HG03196 (cell line): ENCODE measurements around the gene MRPL12.

ENCODE experiments used
- ATAC-seq: cut with Tn5 transposase; IDR thresholded peaks from one replicate; pipeline ENCODE4 v1.9.1; 2021; ENCODE audit not compliant: unreplicated experiment

The MRPL12 gene

GRCh38 chr17:81700353-81701287 lies 2.5 kb upstream of the MRPL12 start:
- no peak for ATAC-seq

GRCh38 chr17:81701288-81702071 lies 1.7 kb upstream of the MRPL12 start:
- ATAC-seq: no peak

- ATAC-seq: peak; percentile 3
These were observed 834 bp downstream of the MRPL12 start for GRCh38 chr17:81703747-81704654.

GRCh38 chr17:81705518-81706231 lies 2.5 kb downstream of the MRPL12 start:
- ATAC-seq: no peak

GRCh38 chr17:81706232-81706611 lies 3.1 kb downstream of the MRPL12 start:
- ATAC-seq: no peak

GRCh38 chr17:81706757-81707624 lies 3.8 kb downstream of the MRPL12 start:
- ATAC-seq: no peak

- ATAC-seq: no peak
These were observed 4.8 kb downstream of the MRPL12 start for GRCh38 chr17:81707725-81708646.

GRCh38 chr17:81708739-81709185 lies 5.6 kb downstream of the MRPL12 start:
- no peak for ATAC-seq

GRCh38 chr17:81710514-81711308 lies 7.5 kb downstream of the MRPL12 start:
- no peak for ATAC-seq

GRCh38 chr17:81711814-81712467 lies 8.8 kb downstream of the MRPL12 start, which contains the start of gene SLC25A10:
SLC25A10 (plus strand) TSS chr17:81712284; CDS start chr17:81712427, 143 bp downstream.
- ATAC-seq: peak; percentile 45

GRCh38 chr17:81712468-81713003 lies 9.4 kb downstream of the MRPL12 start:
- ATAC-seq: peak; percentile 10

- no peak for ATAC-seq
These were observed 9.9 kb downstream of the MRPL12 start for GRCh38 chr17:81713004-81713555.

- no peak for ATAC-seq
These were observed 10.6 kb downstream of the MRPL12 start for GRCh38 chr17:81713556-81714411.

- no peak for ATAC-seq
These were observed 11.4 kb downstream of the MRPL12 start for GRCh38 chr17:81714412-81715106.
